Left lung (tissue), 10 donors: ENCODE measurements around the gene DNHD1. TPM values are rescaled to one million over a fixed set of nuclear protein-coding genes. Genes with fewer than 3 reads are reported as not detected.

ENCODE experiments used
- ATAC-seq: fragments of 200-7000 bp; cut with Tn5 transposase; one replicate; pipeline ENCODE4 v1.9.1; 2020; ENCODE audit warnings: moderate library complexity
- DNase-seq, 4 donors: peaks; one replicate each; pipeline ENCODE4 v3.0.0-alpha.2; 2013 to 2020
- H3K27ac ChIP-seq, 2 donors: fragments of 200-600 bp; sonication (generic) in 1 of 2; one replicate each; pipeline versions ENCODE4 v1.5.0 to v1.8.0; 2020 to 2021
- H3K27me3 ChIP-seq, 2 donors: fragments of 200-600 bp; sonication (generic) in 1 of 2; one replicate each; pipeline versions ENCODE4 v1.5.0 to v1.8.0; 2020 to 2021
- H3K36me3 ChIP-seq, 2 donors: fragments of 200-600 bp; sonication (generic) in 1 of 2; one replicate each; pipeline versions ENCODE4 v1.5.0 to v1.8.0; 2020 to 2021
- H3K4me1 ChIP-seq, 2 donors: fragments of 200-600 bp; one replicate each; pipeline ENCODE4 v1.8.0; 2021
- H3K4me3 ChIP-seq, 2 donors: fragments of 200-600 bp; sonication (generic) in 1 of 2; one replicate each; pipeline versions ENCODE4 v1.5.0 to v1.8.0; 2020 to 2021; ENCODE audit warnings: mild to moderate bottlenecking in 1 of 2
- H3K9me3 ChIP-seq, 2 donors: fragments of 200-600 bp; sonication (generic) in 1 of 2; one replicate each; pipeline versions ENCODE4 v1.5.0 to v1.8.0; 2020 to 2021
- CTCF ChIP-seq, 2 donors: fragments of 200-600 bp; sonication (generic) in 1 of 2; IDR thresholded peaks; one replicate each; pipeline versions ENCODE4 v1.5.0 to v1.8.0; 2021; ENCODE audit warnings: antibody characterized with exemption in 2 of 2
- intact Hi-C, 2 donors: fragments of 100-400 bp; cut with DNase I; formaldehyde crosslinking; loops; one replicate each; pipeline versions ENCODE4 v1.11.2 to v1.14.2; 2022
- polyA plus RNA-seq, 6 donors: library from polyadenylated mRNA; unstranded; fragments of 120-200 nt; gene quantifications; one replicate each; pipeline ENCODE4 v1.2.1, GENCODE V29; 2013; ENCODE audit not compliant: insufficient read length in 6 of 6
- total RNA-seq, 2 donors: library from RNA; stranded (reverse); fragmentation: NEBNext Ultra II Directional; extraction: Animal tissue kit (Norgen Biotek cat#: 25700); gene quantifications; one replicate each; pipeline ENCODE4 v1.2.1, GENCODE V29; 2021
- donor health status: DM: no; HTN: yes; CAD: no.
- donor health status: DM: no; HTN: no; CAD: no.

Gene DNHD1
- total and polyA plus RNA-seq, 8 donors, result 7.1 to 18.6 (median 15.5) TPM

GRCh38 chr11:6474413-6474792 is 22.7 kb upstream of the DNHD1 start:
- no peaks in the 10 kb centered on the region for H3K27me3 ChIP-seq
- no peaks in the 10 kb centered on the region for H3K9me3 ChIP-seq
- ATAC-seq (no peak), DNase-seq (no peak)
- peak overlapping the region; percentile 51 to 72 for H3K4me3 ChIP-seq
- H3K36me3 ChIP-seq, result peaks cover 0 to 30% of the 10 kb centered on the region in 2 donors
- intact Hi-C loops, result no loop called here
- TF ChIP-seq CTCF (IDR thresholded peaks at IDR 0.05), result no peak
- peaks cover 14 to 34% of the 10 kb centered on the region in 2 donors for H3K4me1 ChIP-seq
- H3K27ac ChIP-seq, result peak overlapping the region; percentile 90 to 97

GRCh38 chr11:6474806-6475500 is 22.1 kb upstream of the DNHD1 start:
- no peak overlapping the region for H3K4me3 ChIP-seq
- peaks cover 0 to 30% of the 10 kb centered on the region in 2 donors for H3K36me3 ChIP-seq
- DNase-seq, result no peak
- intact Hi-C loops, result no loop called here
- no peaks in the 10 kb centered on the region for H3K27me3 ChIP-seq
- no peaks in the 10 kb centered on the region for H3K9me3 ChIP-seq
- TF ChIP-seq CTCF (IDR thresholded peaks at IDR 0.05), result no peak
- no peak for ATAC-seq
- peaks cover 13 to 36% of the 10 kb centered on the region in 2 donors for H3K4me1 ChIP-seq
- H3K27ac ChIP-seq, result peak overlapping the region; percentile 90 to 97

- TF ChIP-seq CTCF (IDR thresholded peaks at IDR 0.05), result no peak
- Histone ChIP-seq H3K4me1 (peaks cover 19 to 46% of the 10 kb centered on the region in 2 donors), H3K27me3 (no peaks in the 10 kb centered on the region), H3K4me3 (no peak overlapping the region), H3K36me3 (peaks cover 0 to 30% of the 10 kb centered on the region in 2 donors), H3K27ac (no peak overlapping the region), H3K9me3 (no peaks in the 10 kb centered on the region)
- ATAC-seq (no peak), DNase-seq (peak in 1 of 4 donors; percentile 19)
- intact Hi-C loops, result no loop called here
Measured at GRCh38 chr11:6475936-6476335, 21.1 kb upstream of the DNHD1 start.

- Histone ChIP-seq H3K27ac (no peak overlapping the region), H3K27me3 (no peaks in the 10 kb centered on the region), H3K36me3 (peaks cover 0 to 30% of the 10 kb centered on the region in 2 donors), H3K9me3 (no peaks in the 10 kb centered on the region), H3K4me1 (peaks cover 19 to 46% of the 10 kb centered on the region in 2 donors), H3K4me3 (no peak overlapping the region)
- DNase-seq, result no peak
- no peak for ATAC-seq
- TF ChIP-seq CTCF (IDR thresholded peaks at IDR 0.05), result no peak
- intact Hi-C loops, result no loop called here
Measured at GRCh38 chr11:6476571-6476970, 20.5 kb upstream of the DNHD1 start.

- no peaks in the 10 kb centered on the region for H3K27me3 ChIP-seq
- TF ChIP-seq CTCF (IDR thresholded peaks at IDR 0.05), result no peak
- peaks cover 0 to 61% of the 10 kb centered on the region in 2 donors for H3K36me3 ChIP-seq
- intact Hi-C loops, result no loop called here
- no peaks in the 10 kb centered on the region for H3K9me3 ChIP-seq
- DNase-seq (peak in 1 of 4 donors; percentile 10), ATAC-seq (no peak)
- peak overlapping the region; percentile 70 to 74 for H3K4me3 ChIP-seq
- H3K4me1 ChIP-seq, result peaks cover 15 to 42% of the 10 kb centered on the region in 2 donors
- H3K27ac ChIP-seq, result peak overlapping the region; percentile 93 to 96
Measured at GRCh38 chr11:6480299-6480914, 16.7 kb upstream of the DNHD1 start.
